ENCODE results near the gene DNAH9. TPM values are rescaled to one million over a fixed set of nuclear protein-coding genes. Genes with fewer than 3 reads are reported as not detected.

The DNAH9 gene
- total RNA-seq, 2 donors from 2014 or later = not detected

- H3K4me1 ChIP-seq (ENCODE audit: control insufficient read depth in 1 of 2, low read depth in 2 of 2) = no peaks in the 10 kb centered on the region
- H3K36me3 ChIP-seq = no peaks in the 10 kb centered on the region
- DNase-seq (ENCODE audit: low spot score) = no peak
- no peak overlapping the region for H3K27ac ChIP-seq
- H3K27me3 ChIP-seq (replicated peaks; ENCODE audit: insufficient read depth) = no peaks in the 10 kb centered on the region
- H3K9me3 ChIP-seq = no peaks in the 10 kb centered on the region
- H3K4me3 ChIP-seq = no peak overlapping the region
- ATAC-seq (ENCODE audit: insufficient number of reproducible peaks, low FRiP score, low read depth) = no peak
- TF ChIP-seq, protein P1, sequence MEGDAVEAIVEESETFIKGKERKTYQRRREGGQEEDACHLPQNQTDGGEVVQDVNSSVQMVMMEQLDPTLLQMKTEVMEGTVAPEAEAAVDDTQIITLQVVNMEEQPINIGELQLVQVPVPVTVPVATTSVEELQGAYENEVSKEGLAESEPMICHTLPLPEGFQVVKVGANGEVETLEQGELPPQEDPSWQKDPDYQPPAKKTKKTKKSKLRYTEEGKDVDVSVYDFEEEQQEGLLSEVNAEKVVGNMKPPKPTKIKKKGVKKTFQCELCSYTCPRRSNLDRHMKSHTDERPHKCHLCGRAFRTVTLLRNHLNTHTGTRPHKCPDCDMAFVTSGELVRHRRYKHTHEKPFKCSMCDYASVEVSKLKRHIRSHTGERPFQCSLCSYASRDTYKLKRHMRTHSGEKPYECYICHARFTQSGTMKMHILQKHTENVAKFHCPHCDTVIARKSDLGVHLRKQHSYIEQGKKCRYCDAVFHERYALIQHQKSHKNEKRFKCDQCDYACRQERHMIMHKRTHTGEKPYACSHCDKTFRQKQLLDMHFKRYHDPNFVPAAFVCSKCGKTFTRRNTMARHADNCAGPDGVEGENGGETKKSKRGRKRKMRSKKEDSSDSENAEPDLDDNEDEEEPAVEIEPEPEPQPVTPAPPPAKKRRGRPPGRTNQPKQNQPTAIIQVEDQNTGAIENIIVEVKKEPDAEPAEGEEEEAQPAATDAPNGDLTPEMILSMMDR (IDR thresholded peaks at IDR 0.05) = no peak
These were observed 234.3 kb downstream of the DNAH9 start for GRCh38 chr17:11832401-11833137.

DNA sequence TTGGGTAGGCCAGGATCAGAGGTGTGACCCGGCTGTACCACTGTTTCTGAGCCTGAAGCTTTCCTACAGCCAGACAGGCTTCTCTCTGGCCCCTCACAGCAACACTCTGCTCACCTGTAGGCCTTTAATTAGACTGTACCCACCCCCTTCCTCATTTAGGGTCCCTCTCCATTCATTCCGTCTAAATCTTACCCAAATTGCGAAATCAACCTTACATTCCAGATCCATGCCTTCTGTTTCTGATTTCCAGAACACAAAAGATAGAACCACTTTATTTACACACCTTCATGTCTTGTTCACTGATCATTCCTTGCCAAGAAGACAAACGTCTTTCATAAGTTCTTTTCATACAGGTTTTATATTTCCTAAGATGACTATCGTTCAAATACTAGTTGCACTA is 238.2 kb downstream of the DNAH9 start:
- Histone ChIP-seq H3K27me3 (replicated peaks; ENCODE audit: insufficient read depth) (no peaks in the 10 kb centered on the region), H3K4me3 (no peak overlapping the region), H3K9me3 (no peaks in the 10 kb centered on the region), H3K27ac (no peak overlapping the region), H3K4me1 (ENCODE audit: control insufficient read depth in 1 of 2, low read depth in 2 of 2) (peaks cover 7 to 11% of the 10 kb centered on the region in 2 donors), H3K36me3 (no peaks in the 10 kb centered on the region)
- no peak for DNase-seq (ENCODE audit: low spot score)
- no peak for ATAC-seq (ENCODE audit: insufficient number of reproducible peaks, low FRiP score, low read depth)
- TF ChIP-seq, protein P1 (IDR thresholded peaks at IDR 0.05) = no peak

- Histone ChIP-seq H3K4me3 (no peak overlapping the region), H3K9me3 (no peaks in the 10 kb centered on the region), H3K27me3 (replicated peaks; ENCODE audit: insufficient read depth) (no peaks in the 10 kb centered on the region), H3K27ac (no peak overlapping the region), H3K4me1 (ENCODE audit: control insufficient read depth in 1 of 2, low read depth in 2 of 2) (peaks cover 7 to 12% of the 10 kb centered on the region in 2 donors), H3K36me3 (no peaks in the 10 kb centered on the region)
- DNase-seq (ENCODE audit: low spot score) (no peak), ATAC-seq (ENCODE audit: insufficient number of reproducible peaks, low FRiP score, low read depth) (no peak)
- TF ChIP-seq, protein P1 (IDR thresholded peaks at IDR 0.05) = no peak
These were observed 241.8 kb downstream of the DNAH9 start for GRCh38 chr17:11840052-11840451.

- H3K36me3 ChIP-seq = no peaks in the 10 kb centered on the region
- H3K9me3 ChIP-seq = no peaks in the 10 kb centered on the region
- H3K4me1 ChIP-seq (ENCODE audit: control insufficient read depth in 1 of 2, low read depth in 2 of 2) = peaks cover 7 to 12% of the 10 kb centered on the region in 2 donors
- H3K4me3 ChIP-seq = peak overlapping the region; percentile 44
- DNase-seq (ENCODE audit: low spot score) (no peak), ATAC-seq (ENCODE audit: insufficient number of reproducible peaks, low FRiP score, low read depth) (no peak)
- TF ChIP-seq, protein P1 (IDR thresholded peaks at IDR 0.05) = no peak
- no peaks in the 10 kb centered on the region for H3K27me3 ChIP-seq (replicated peaks; ENCODE audit: insufficient read depth)
- H3K27ac ChIP-seq = peak overlapping the region in 1 of 2 donors; percentile 33
These were observed 242.6 kb downstream of the DNAH9 start for GRCh38 chr17:11840831-11841230.

DNA sequence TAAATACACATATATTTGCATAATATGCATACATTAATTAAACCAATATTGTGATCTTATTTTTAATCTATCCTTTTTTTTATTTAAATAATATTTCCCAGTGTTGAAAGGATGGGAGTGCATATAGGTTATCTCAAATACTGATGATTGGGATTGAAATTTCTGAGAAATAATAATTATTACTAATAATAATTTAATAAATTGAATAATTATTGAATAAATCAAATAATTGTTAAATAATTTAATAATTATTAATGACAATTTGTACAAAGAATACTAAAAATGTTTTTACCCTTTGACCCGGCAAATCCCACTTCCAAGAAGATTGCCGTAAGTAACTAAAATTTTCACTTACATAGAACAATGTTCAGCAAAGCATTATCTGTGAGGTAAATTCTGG is 250.1 kb downstream of the DNAH9 start:
- ATAC-seq (ENCODE audit: insufficient number of reproducible peaks, low FRiP score, low read depth) (no peak), DNase-seq (ENCODE audit: low spot score) (no peak)
- H3K36me3 ChIP-seq = no peaks in the 10 kb centered on the region
- no peaks in the 10 kb centered on the region for H3K4me1 ChIP-seq (ENCODE audit: control insufficient read depth in 1 of 2, low read depth in 2 of 2)
- H3K4me3 ChIP-seq = no peak overlapping the region
- no peaks in the 10 kb centered on the region for H3K9me3 ChIP-seq
- H3K27me3 ChIP-seq (replicated peaks; ENCODE audit: insufficient read depth) = no peaks in the 10 kb centered on the region
- TF ChIP-seq, protein P1 (IDR thresholded peaks at IDR 0.05) = no peak
- H3K27ac ChIP-seq = no peak overlapping the region
